IPS DF 4.7 (cell line): Measurements from ENCODE around the gene SOWAHB.

Source experiments
- DNase-seq: peaks from one replicate; pipeline ENCODE4 v3.0.0-alpha.2; 2013; ENCODE audit warnings: low spot score; ENCODE audit errors: extremely low read depth

Gene SOWAHB

GRCh38 chr4:76897536-76898384 lies at the start of gene SOWAHB:
TSS of gene SOWAHB (minus strand) at chr4:76898144. CDS start at chr4:76897849, 295 bp downstream.
- no peak for DNase-seq

GRCh38 chr4:76947369-76947768 lies 49.4 kb upstream of the SOWAHB start:
- no peak for DNase-seq

- no peak for DNase-seq
Measured at GRCh38 chr4:76943790-76944189, 45.8 kb upstream of the SOWAHB start.

- DNase-seq, result no peak
Measured at GRCh38 chr4:76943129-76943620, 45.2 kb upstream of the SOWAHB start.

DNA sequence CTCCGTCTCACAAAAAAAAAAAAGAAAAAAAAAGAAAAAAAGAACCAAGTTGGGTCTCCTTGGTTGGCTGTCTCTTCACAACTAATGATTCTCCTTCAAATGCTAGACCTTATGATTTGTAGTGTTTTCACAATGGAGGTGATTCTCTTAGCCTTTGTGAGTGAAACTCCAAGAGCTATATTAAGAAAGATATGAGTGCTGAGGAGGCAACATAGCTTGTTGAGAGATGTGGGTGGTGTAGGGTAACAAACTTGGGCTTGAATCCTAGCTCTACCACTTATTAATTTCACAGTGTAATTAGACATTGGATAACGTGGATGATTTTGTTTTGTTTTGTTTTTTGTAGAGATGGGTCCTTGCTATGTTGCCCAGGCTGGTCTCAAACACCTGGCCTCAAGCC lies 41.2 kb upstream of the SOWAHB start:
- DNase-seq, result no peak

- DNase-seq, result no peak
Measured at GRCh38 chr4:76931576-76932276, 33.8 kb upstream of the SOWAHB start.

- DNase-seq, result no peak
Measured at GRCh38 chr4:76931087-76931486, 33.1 kb upstream of the SOWAHB start.

DNA sequence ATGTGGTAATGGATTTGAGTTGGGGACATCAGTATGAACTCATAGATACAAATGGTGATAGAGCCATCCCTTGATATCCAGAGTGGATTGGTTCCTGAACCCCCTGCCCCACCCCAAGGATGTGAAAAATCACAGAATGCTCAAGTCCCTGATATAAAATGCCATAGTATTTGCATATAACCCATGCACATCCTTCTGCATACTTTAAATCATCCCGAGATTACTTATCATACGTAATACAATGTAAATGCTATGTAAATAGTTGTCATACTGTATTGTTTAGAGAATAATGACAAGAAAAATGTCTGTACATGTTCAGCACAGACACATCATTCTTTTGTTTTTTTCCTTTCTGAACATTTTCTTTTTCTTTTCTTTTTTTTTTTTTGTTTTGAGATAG lies 32.7 kb upstream of the SOWAHB start:
- DNase-seq, result no peak

DNA sequence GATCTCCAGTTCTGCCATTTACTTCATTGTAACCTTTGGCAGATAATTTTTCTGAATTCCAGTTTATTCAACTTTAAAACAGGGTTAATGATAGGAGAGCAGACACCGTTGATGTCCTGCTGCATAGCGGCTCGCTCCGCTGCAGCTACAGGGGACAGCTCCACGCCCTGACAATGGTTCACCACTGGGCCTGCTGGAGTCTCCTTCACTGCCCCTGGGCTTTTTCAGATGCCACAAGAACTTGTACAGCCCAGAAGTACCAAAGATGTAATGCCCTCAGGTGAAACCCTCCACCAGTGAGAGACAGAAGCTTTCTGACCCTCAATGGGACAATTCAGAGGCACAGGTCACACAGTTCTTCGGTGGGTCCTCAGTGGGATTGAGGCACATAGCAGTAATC lies 28.9 kb upstream of the SOWAHB start:
- no peak for DNase-seq

GRCh38 chr4:76923619-76924357 lies 25.8 kb upstream of the SOWAHB start:
- DNase-seq, result no peak

DNA sequence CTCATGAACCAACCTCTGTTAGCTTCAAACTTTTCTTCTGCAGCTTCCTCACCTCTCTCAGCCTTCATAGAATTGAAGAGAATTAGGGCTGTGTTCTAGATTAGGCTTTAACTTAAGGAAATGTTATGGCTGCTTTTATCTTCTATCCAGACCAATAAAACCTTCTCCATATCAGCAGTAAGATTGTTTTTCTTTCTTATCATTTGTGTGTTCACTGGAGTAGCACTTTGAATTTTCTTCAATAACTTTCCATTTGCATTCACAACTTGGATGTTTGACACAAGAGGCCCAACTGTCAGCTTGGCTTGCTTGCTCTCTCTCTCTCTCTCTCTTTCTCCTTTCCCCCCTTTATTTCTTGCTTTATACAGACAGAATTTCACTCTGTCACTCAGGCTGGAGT lies 22.8 kb upstream of the SOWAHB start:
- DNase-seq, result no peak

GRCh38 chr4:76909711-76910110 lies 11.8 kb upstream of the SOWAHB start:
- DNase-seq, result no peak

DNA sequence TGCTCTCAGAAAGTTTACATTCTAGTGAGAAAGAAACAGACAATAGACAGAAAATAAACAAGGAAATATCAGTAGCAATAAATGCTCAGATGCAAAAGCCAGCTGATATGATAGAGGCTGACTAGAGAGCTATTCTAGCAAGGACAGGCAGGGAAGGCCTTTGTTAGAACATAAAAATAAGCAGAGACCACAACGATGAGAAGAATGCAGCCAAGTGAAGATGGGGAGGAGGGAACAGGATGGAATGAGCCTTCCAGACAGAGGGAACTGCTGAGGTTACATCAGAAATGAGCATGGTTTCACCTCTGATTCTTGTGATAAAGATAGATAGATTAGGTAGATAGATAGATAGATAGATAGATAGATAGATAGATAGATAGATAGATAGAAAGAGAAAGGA lies 7.6 kb upstream of the SOWAHB start:
- DNase-seq, result no peak

- DNase-seq, result no peak
Measured at GRCh38 chr4:76904646-76905190, 6.8 kb upstream of the SOWAHB start.

- no peak for DNase-seq
Measured at GRCh38 chr4:76902233-76902890, 4.4 kb upstream of the SOWAHB start.

GRCh38 chr4:76898949-76899645 lies 1.2 kb upstream of the SOWAHB start:
- no peak for DNase-seq

DNA sequence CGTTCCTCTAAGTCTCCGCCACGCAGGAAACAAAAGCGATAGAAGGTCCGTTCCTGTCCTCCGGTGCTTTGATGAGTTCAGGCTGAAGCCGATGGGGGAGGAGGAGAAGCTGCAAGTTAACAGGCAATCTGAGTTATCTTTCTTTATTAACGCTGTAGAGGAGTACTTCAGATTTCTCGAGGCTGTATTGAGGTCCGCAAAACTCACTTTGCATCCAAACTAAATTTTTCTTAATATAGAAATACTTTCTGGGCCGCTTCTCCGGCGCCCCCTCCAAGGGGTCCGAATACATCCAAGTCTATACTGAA lies 395 bp upstream of the SOWAHB start:
- no peak for DNase-seq

GRCh38 chr4:76896614-76897535 lies 1.1 kb downstream of the SOWAHB start:
- DNase-seq, result no peak

DNA sequence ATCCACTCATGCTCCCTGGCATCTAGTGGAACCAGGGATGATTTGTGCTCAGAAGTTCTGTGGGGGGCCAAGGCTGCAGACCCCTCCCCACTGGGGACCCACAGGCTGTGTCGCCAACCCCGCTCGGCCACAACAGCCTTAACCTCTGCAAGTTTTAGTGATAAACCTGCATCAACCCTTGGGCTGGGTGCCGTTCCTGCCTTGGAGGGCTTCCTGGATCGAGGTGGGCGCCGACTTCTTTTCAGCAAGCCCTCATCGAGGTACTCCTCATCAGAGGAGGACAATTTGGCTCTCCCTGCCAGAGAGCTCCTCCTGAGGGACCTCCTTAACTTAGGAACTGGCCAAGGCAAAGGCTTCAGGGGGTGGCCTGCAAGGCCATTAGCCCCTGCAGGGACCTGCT lies 1.9 kb downstream of the SOWAHB start:
- no peak for DNase-seq

DNA sequence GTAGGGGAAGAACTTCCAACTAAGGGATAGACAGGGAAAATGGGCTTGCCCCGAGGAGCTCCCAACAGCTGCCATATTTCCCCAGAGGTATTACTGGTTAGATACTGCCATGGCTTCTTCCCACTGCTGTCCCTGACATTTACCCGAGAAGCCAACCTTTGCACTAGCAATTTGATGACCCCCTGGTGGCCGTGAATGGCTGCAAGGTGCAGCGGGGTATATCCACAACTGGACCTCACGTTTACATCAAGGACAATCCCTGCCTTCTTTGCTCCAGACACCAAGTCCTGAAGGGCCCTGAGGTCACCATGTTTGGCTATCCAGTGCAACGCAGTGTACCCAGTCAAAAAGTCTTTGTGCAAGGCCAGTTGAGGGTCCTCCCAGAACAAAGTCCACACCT lies 2.3 kb downstream of the SOWAHB start:
- no peak for DNase-seq
